MCF 10A (cell line): ENCODE results near the gene PPP3CA. TPM values are rescaled to one million over a fixed set of nuclear protein-coding genes. Genes with fewer than 3 reads are reported as not detected.

Experiments used
- BruUV-seq: library from RNA; stranded (reverse); fragments of 400-500 nt; replicated peaks from 2 replicates; lab custom pipeline; 2021; lab: Mats Ljungman, UMichigan
- CTCF ChIA-PET: fragments of 300-600 bp; sonication (Branson Sonifier 250); formaldehyde crosslinking; extraction: SDS; loops from one replicate; lab custom pipeline; 2021; ENCODE audit warnings: antibody characterized with exemption, inconsistent platforms; lab: Yijun Ruan, JAX
- POLR2A ChIA-PET: fragments of 300-600, 350-650 bp; sonication (Branson Sonifier 250); formaldehyde crosslinking; extraction: SDS; loops from one replicate; lab custom pipeline; 2020; ENCODE audit warnings: antibody characterized with exemption, inconsistent platforms; lab: Yijun Ruan, JAX
- DNase-seq: peaks from one replicate; pipeline ENCODE4 v3.0.0-alpha.2; 2018; ENCODE audit not compliant: unreplicated experiment
- H3K27ac Mint-ChIP-seq: one replicate; pipeline ENCODE4 v1.8.0; 2022; ENCODE audit warnings: mild to moderate bottlenecking, low read depth, mixed read lengths; ENCODE audit not compliant: unreplicated experiment
- H3K27me3 Mint-ChIP-seq: one replicate; pipeline ENCODE4 v1.8.0; 2022; ENCODE audit warnings: mixed read lengths; ENCODE audit not compliant: insufficient read depth, unreplicated experiment
- H3K36me3 Mint-ChIP-seq: one replicate; pipeline ENCODE4 v1.8.0; 2022; ENCODE audit warnings: mild to moderate bottlenecking, moderate library complexity, mixed read lengths; ENCODE audit not compliant: insufficient read depth, unreplicated experiment
- H3K4me1 Mint-ChIP-seq: one replicate; pipeline ENCODE4 v1.8.0; 2022; ENCODE audit warnings: mixed read lengths; ENCODE audit not compliant: insufficient read depth, unreplicated experiment
- H3K4me3 Mint-ChIP-seq: one replicate; pipeline ENCODE4 v1.8.0; 2022; ENCODE audit warnings: mild to moderate bottlenecking, moderate library complexity, mixed read lengths; ENCODE audit not compliant: unreplicated experiment
- H3K9me3 Mint-ChIP-seq: one replicate; pipeline ENCODE4 v1.8.0; 2022; ENCODE audit warnings: mixed read lengths; ENCODE audit not compliant: unreplicated experiment
- intact Hi-C: fragments of 100-400 bp; cut with micrococcal nuclease; formaldehyde crosslinking; loops from 2 replicates; pipeline ENCODE4 v1.14.1; 2022
- total RNA-seq: library from RNA; stranded (reverse); gene quantifications from 2 replicates; pipeline ENCODE4 v1.2.3, GENCODE V29; 2022
- TF ChIP-seq, protein P1 (sequence below): fragments of 200-600 bp; IDR thresholded peaks from one replicate; pipeline ENCODE4 v1.8.0; 2022; ENCODE audit warnings: antibody characterized with exemption, mild to moderate bottlenecking; ENCODE audit not compliant: unreplicated experiment

PPP3CA gene
- total RNA-seq, 1 experiment from 2014 or later = 73.0 TPM

DNA sequence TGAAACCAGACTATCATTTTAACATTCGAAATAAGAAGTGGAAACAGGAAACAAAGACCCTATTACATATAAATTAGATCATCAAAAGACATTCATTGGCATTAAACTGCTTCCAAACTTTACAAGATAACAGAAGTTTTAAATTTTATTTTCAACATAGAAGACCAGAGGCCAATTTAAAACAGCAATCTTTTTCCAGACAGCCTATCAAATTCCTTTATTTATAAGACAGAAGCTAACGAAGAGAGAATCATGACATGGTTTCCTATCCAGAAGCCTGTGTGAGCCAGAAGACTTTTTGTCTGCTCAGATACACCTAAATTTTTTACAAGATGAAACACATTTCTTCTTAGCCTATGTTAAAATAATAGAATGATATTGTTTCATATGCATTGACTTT lies 291.9 kb downstream of the PPP3CA start:
- no peak for DNase-seq
- ChIA-PET POLR2A (no interaction called here), CTCF (no interaction called here)
- no peaks in the 10 kb centered on the region for H3K4me1 Mint-ChIP-seq
- BruUV-seq = no TSS peak
- TF ChIP-seq, protein P1, sequence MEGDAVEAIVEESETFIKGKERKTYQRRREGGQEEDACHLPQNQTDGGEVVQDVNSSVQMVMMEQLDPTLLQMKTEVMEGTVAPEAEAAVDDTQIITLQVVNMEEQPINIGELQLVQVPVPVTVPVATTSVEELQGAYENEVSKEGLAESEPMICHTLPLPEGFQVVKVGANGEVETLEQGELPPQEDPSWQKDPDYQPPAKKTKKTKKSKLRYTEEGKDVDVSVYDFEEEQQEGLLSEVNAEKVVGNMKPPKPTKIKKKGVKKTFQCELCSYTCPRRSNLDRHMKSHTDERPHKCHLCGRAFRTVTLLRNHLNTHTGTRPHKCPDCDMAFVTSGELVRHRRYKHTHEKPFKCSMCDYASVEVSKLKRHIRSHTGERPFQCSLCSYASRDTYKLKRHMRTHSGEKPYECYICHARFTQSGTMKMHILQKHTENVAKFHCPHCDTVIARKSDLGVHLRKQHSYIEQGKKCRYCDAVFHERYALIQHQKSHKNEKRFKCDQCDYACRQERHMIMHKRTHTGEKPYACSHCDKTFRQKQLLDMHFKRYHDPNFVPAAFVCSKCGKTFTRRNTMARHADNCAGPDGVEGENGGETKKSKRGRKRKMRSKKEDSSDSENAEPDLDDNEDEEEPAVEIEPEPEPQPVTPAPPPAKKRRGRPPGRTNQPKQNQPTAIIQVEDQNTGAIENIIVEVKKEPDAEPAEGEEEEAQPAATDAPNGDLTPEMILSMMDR = no peak
- H3K9me3 Mint-ChIP-seq = no peaks in the 10 kb centered on the region
- H3K36me3 Mint-ChIP-seq = peaks cover 25% of the 10 kb centered on the region
- H3K27me3 Mint-ChIP-seq = no peaks in the 10 kb centered on the region
- no peak overlapping the region for H3K4me3 Mint-ChIP-seq
- H3K27ac Mint-ChIP-seq = no peak overlapping the region
- intact Hi-C loops = no loop called here

DNA sequence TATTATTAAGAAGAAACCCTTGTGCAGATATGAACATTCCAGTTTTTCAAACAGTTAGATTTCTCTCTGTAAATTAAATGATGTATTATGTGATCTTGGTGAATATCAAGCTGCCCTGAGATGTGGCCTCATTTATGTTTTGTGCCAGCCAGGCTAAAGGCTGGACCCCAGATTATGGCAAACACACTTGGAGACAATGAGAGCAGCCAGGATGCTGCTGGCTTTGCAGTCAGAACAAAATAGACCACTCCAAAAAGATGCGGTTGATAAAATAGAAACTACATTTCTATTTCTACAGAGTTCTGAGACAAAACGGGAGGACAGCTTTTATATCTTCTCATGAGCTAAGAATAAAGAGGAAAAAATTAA lies 296.5 kb downstream of the PPP3CA start:
- peaks cover 12% of the 10 kb centered on the region for H3K36me3 Mint-ChIP-seq
- H3K9me3 Mint-ChIP-seq = no peaks in the 10 kb centered on the region
- H3K27me3 Mint-ChIP-seq = no peaks in the 10 kb centered on the region
- DNase-seq = no peak
- ChIA-PET POLR2A (no interaction called here), CTCF (interaction anchor here (0.7 kb wide), 1 partner anchor 13 kb away, joined by 3 read pairs; no protein-coding TSS in a partner anchor)
- H3K4me3 Mint-ChIP-seq = no peak overlapping the region
- no peaks in the 10 kb centered on the region for H3K4me1 Mint-ChIP-seq
- H3K27ac Mint-ChIP-seq = no peak overlapping the region
- TF ChIP-seq, protein P1 = no peak
- intact Hi-C loops = no loop called here
- BruUV-seq = no TSS peak

DNA sequence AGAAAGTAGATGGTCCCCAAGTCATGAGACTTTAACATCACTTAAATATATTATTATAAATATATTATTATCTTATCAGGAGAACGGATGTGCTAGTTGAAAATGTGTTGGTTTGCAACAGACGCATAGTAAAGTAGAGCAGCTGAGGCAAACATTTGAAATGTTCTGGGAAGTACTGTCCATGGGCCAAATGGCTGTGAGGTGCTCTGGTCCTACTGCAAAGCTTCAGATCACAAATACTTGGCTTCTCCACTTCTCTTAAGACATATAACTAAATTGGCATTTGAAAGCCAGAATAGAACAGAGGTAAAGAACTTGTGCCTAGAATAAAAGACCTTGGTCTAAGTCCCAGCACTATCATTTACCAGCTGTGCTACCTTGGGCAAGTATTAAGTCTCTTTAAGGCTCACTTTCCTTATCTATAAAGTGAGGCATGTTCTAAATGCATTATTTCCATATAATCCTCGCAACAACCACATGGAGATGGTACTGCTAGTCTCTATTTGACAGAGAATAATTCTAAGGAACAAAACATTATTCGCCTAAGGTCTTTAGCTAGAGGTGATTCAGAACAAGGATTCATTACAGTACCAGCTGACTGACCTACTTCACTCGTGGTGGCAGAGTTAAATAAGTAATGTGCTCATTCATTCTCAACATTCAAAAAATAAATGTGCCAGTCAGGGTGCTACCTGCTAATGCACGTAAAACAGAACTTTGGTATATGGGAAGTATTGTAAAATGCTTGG lies 297.1 kb downstream of the PPP3CA start:
- TF ChIP-seq, protein P1 = no peak

DNA sequence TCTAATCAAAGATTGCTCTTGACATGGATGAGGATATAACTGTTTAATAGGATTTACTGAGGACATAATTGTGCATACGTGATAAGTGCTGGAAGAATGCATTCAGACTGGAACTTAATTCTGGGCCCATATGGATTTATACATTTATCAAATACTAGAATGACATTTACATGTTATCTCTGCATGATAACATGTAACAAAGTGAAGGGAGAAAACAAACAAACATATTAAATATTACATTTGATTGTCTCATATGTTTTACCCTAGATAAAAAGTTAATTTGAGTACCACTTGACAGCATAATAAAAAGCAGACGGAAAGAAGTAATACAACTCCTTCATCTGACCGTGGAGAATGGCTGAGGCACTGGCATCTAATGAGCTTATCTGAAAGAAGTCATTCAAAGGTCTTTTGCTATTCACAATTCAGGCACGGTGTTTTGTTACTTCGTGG lies 297.8 kb downstream of the PPP3CA start:
- no peak for DNase-seq
- no peaks in the 10 kb centered on the region for H3K27me3 Mint-ChIP-seq
- no peaks in the 10 kb centered on the region for H3K4me1 Mint-ChIP-seq
- no peak overlapping the region for H3K27ac Mint-ChIP-seq
- no TSS peak for BruUV-seq
- TF ChIP-seq, protein P1 = no peak
- no peak overlapping the region for H3K4me3 Mint-ChIP-seq
- intact Hi-C loops = no loop called here
- peaks cover 12% of the 10 kb centered on the region for H3K36me3 Mint-ChIP-seq
- ChIA-PET POLR2A (no interaction called here), CTCF (no interaction called here)
- no peaks in the 10 kb centered on the region for H3K9me3 Mint-ChIP-seq

More for the DNA sequence above, 297.1 kb downstream of the PPP3CA start:
- POLR2A ChIA-PET = no interaction called here
- Mint-ChIP-seq H3K36me3 (peaks cover 12% of the 10 kb centered on the region), H3K27me3 (no peaks in the 10 kb centered on the region), H3K27ac (no peak overlapping the region), H3K4me1 (no peaks in the 10 kb centered on the region), H3K4me3 (no peak overlapping the region), H3K9me3 (no peaks in the 10 kb centered on the region)
- BruUV-seq = no TSS peak
- DNase-seq = no peak
- CTCF ChIA-PET = no interaction called here
- intact Hi-C loops = no loop called here
